Right lobe of liver (tissue), 6 donors: Measurements from ENCODE around the gene RND3. TPM values are rescaled to one million over a fixed set of nuclear protein-coding genes. Genes with fewer than 3 reads are reported as not detected.

Experiments
- ATAC-seq, 4 donors: fragments of 200-7000 bp; cut with Tn5 transposase; one replicate each; pipeline ENCODE4 v1.9.1; 2020; ENCODE audit warnings: mild to moderate bottlenecking in 4 of 4, moderate library complexity in 4 of 4
- DNase-seq, 3 donors: peaks; one replicate each; pipeline ENCODE4 v3.0.0-alpha.2; 2020
- H3K27ac ChIP-seq, 3 donors: fragments of 200-600 bp; one replicate each; pipeline ENCODE4 v1.8.0; 2022
- H3K27me3 ChIP-seq, 2 donors: fragments of 200-600 bp; one replicate each; pipeline ENCODE4 v1.8.0; 2022
- H3K36me3 ChIP-seq, 4 donors: fragments of 200-600 bp; sonication (generic) in 1 of 4; one replicate each; pipeline versions ENCODE4 v1.5.1 to v1.8.0; 2017 to 2022; ENCODE audit warnings: control low read depth in 1 of 4
- H3K4me1 ChIP-seq, 4 donors: fragments of 200-600 bp; sonication (generic) in 1 of 4; one replicate each; pipeline versions ENCODE4 v1.5.1 to v1.8.0; 2017 to 2022; ENCODE audit warnings: control low read depth in 1 of 4
- H3K4me3 ChIP-seq, 3 donors: fragments of 200-600 bp; one replicate each; pipeline ENCODE4 v1.8.0; 2022
- H3K9me3 ChIP-seq, 4 donors: fragments of 200-600 bp; sonication (generic) in 1 of 4; one replicate each; pipeline versions ENCODE4 v1.5.1 to v1.8.0; 2017 to 2022; ENCODE audit warnings: control low read depth in 1 of 4
- CTCF ChIP-seq, 4 donors: fragments of 200-600 bp in 3 of 4; fragments of 450-650 bp in 1 of 4; IDR thresholded peaks; one replicate each; pipeline versions ENCODE4 v1.5.1 to v1.8.0; 2016 to 2022; ENCODE audit warnings: antibody characterized with exemption in 4 of 4, mild to moderate bottlenecking in 2 of 4
- POLR2A ChIP-seq: fragments of 450-650 bp; IDR thresholded peaks from one replicate; pipeline ENCODE4 v1.6.1; 2017; ENCODE audit warnings: antibody characterized with exemption, mild to moderate bottlenecking
- WGBS: methylation state at CpG from one replicate; pipeline ENCODE4 v1.1.6; 2018; ENCODE audit warnings: low coverage, low lambda C conversion rate; ENCODE audit not compliant: insufficient coverage; ENCODE audit errors: missing lambda C conversion rate; 5-methylcytosine and 5-hydroxymethylcytosine counted together
- intact Hi-C, 2 donors: fragments of 100-400 bp; cut with DNase I; formaldehyde crosslinking; loops; one replicate each; pipeline versions ENCODE4 v1.11.2 to v1.14.1; 2022
- total RNA-seq, 6 experiments: library from RNA; depleted of rRNA in 2 of 6; stranded (reverse); fragments of >200 nt in 2 of 6; fragmentation: NEBNext Ultra II Directional in 3 of 6; extraction: Animal tissue kit (Norgen Biotek cat#: 25700) in 3 of 6; gene quantifications; one replicate each; pipeline versions ENCODE4 v1.1.0 to v1.2.4, GENCODE V29; 2016 to 2023
- donor health status: DM: no; HTN: yes; CAD: no.
- donor health status: DM: no; HTN: no; CAD: no.
- donor health status: DM: no; HTN: no; CAD: no.
- donor health status: DM: no; HTN: yes; CAD: no.
- donor health status: DM: no; HTN: yes; CAD: no.

The RND3 gene
- total RNA-seq, 6 experiments from 2014 or later = 20.0 to 70.5 (median 36.8) TPM

GRCh38 chr2:150473767-150474166 is 13.7 kb downstream of the RND3 start:
- H3K4me3 ChIP-seq = no peak overlapping the region
- H3K4me1 ChIP-seq = peaks cover 0 to 28% (median 12%) of the 10 kb centered on the region in 4 donors
- peaks cover 9 to 50% (median 28%) of the 10 kb centered on the region in 4 donors for H3K36me3 ChIP-seq
- intact Hi-C loops = no loop called here
- H3K27me3 ChIP-seq = no peaks in the 10 kb centered on the region
- WGBS = 83% methylated on average over 1 of the region's 3 CpGs
- no peak for DNase-seq
- H3K27ac ChIP-seq = peak overlapping the region in 1 of 3 donors; percentile 4
- H3K9me3 ChIP-seq = no peaks in the 10 kb centered on the region
- TF ChIP-seq CTCF (IDR thresholded peaks at IDR 0.05) = no peak
- TF ChIP-seq POLR2A = no peak
- no peak for ATAC-seq

- Histone ChIP-seq H3K9me3 (no peaks in the 10 kb centered on the region), H3K4me1 (peaks cover 0 to 15% (median 6%) of the 10 kb centered on the region in 4 donors), H3K36me3 (peaks cover 9 to 57% (median 29%) of the 10 kb centered on the region in 4 donors), H3K4me3 (no peak overlapping the region), H3K27ac (no peak overlapping the region), H3K27me3 (no peaks in the 10 kb centered on the region)
- TF ChIP-seq CTCF (IDR thresholded peaks at IDR 0.05) = no peak
- DNase-seq = peak; percentile 29 to 62 (median 51)
- ATAC-seq = peak; percentile 55 to 69 (median 60)
- intact Hi-C loops = no loop called here
- WGBS = 33% methylated on average over 2 of the region's 2 CpGs
Observed at GRCh38 chr2:150472511-150472899, 15.0 kb downstream of the RND3 start.

GRCh38 chr2:150471813-150472510 is 15.5 kb downstream of the RND3 start:
- no peak for DNase-seq
- Histone ChIP-seq H3K9me3 (no peaks in the 10 kb centered on the region), H3K36me3 (peaks cover 9 to 57% (median 29%) of the 10 kb centered on the region in 4 donors), H3K4me3 (no peak overlapping the region), H3K4me1 (peaks cover 0 to 10% (median 5%) of the 10 kb centered on the region in 4 donors), H3K27ac (no peak overlapping the region), H3K27me3 (no peaks in the 10 kb centered on the region)
- intact Hi-C loops = no loop called here
- no peak for TF ChIP-seq CTCF (IDR thresholded peaks at IDR 0.05)
- TF ChIP-seq POLR2A = no peak
- WGBS = 95% methylated on average over 2 of the region's 3 CpGs
- no peak for ATAC-seq

GRCh38 chr2:150470435-150470834 is 17.0 kb downstream of the RND3 start:
- H3K36me3 ChIP-seq = peaks cover 9 to 57% (median 29%) of the 10 kb centered on the region in 4 donors
- no peak for TF ChIP-seq CTCF (IDR thresholded peaks at IDR 0.05)
- no peak for TF ChIP-seq POLR2A
- no peak overlapping the region for H3K4me3 ChIP-seq
- no peak overlapping the region for H3K27ac ChIP-seq
- 84% methylated on average over 5 of the region's 5 CpGs for WGBS
- H3K27me3 ChIP-seq = no peaks in the 10 kb centered on the region
- no peak for DNase-seq
- H3K9me3 ChIP-seq = no peaks in the 10 kb centered on the region
- no peak for ATAC-seq
- no peaks in the 10 kb centered on the region for H3K4me1 ChIP-seq
- intact Hi-C loops = no loop called here
